Measurements from ENCODE around the gene DTNA.

The DTNA gene

DNA sequence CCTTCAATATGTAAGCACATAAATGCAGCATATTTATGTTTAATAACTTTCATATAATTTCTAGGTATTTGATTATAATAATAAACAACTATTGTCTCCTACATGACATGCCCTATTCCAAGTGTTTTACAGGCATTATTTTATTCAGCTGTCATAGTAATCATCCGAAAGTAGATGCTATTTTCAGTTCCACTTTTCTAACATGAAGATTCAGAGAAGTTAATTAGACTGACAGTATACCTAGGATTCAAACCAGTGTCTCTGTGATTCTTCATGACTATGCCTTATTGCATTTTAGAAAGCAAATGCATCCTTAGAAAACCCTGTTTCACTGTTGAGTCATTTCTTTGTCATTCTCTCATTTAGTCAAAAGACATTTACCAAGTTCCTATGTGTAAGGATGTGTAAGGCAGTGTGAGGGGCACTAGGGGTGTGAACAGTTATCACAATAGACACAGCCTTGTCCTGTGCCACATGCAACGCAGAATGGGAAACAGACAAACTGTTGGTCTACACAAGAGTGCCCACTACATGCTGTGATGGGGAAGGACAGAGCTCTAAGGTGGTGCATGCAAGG is 79.8 kb downstream of the DTNA start:
- Histone ChIP-seq H3K9me3 (ENCODE audit: severe bottlenecking) (no peaks in the 10 kb centered on the region), H3K27me3 (ENCODE audit: insufficient read depth, poor library complexity, severe bottlenecking) (peaks cover 7% of the 10 kb centered on the region), H3K27ac (ENCODE audit: poor library complexity, severe bottlenecking) (no peak overlapping the region), H3K4me3 (ENCODE audit: severe bottlenecking) (no peak overlapping the region), H3K36me3 (ENCODE audit: low read depth) (no peaks in the 10 kb centered on the region), H3K4me1 (ENCODE audit: insufficient read depth, poor library complexity, severe bottlenecking) (no peaks in the 10 kb centered on the region)
- TF ChIP-seq, protein P1, sequence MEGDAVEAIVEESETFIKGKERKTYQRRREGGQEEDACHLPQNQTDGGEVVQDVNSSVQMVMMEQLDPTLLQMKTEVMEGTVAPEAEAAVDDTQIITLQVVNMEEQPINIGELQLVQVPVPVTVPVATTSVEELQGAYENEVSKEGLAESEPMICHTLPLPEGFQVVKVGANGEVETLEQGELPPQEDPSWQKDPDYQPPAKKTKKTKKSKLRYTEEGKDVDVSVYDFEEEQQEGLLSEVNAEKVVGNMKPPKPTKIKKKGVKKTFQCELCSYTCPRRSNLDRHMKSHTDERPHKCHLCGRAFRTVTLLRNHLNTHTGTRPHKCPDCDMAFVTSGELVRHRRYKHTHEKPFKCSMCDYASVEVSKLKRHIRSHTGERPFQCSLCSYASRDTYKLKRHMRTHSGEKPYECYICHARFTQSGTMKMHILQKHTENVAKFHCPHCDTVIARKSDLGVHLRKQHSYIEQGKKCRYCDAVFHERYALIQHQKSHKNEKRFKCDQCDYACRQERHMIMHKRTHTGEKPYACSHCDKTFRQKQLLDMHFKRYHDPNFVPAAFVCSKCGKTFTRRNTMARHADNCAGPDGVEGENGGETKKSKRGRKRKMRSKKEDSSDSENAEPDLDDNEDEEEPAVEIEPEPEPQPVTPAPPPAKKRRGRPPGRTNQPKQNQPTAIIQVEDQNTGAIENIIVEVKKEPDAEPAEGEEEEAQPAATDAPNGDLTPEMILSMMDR (IDR thresholded peaks at IDR 0.05; ENCODE audit: poor library complexity, severe bottlenecking) = no peak
- no peak; the same call in 2 of the 3 replicates for ATAC-seq (ENCODE audit: low read depth)
- no peak for DNase-seq (ENCODE audit: low spot score)

- H3K27ac ChIP-seq (ENCODE audit: poor library complexity, severe bottlenecking) = no peak overlapping the region
- DNase-seq (ENCODE audit: low spot score) (no peak), ATAC-seq (ENCODE audit: low read depth) (no peak)
These were observed 84.2 kb downstream of the DTNA start for GRCh38 chr18:34794348-34794747.

GRCh38 chr18:34795070-34795732 is 85.1 kb downstream of the DTNA start:
- Histone ChIP-seq H3K4me1 (ENCODE audit: insufficient read depth, poor library complexity, severe bottlenecking) (no peaks in the 10 kb centered on the region), H3K36me3 (ENCODE audit: low read depth) (no peaks in the 10 kb centered on the region), H3K27me3 (ENCODE audit: insufficient read depth, poor library complexity, severe bottlenecking) (peaks cover 5% of the 10 kb centered on the region), H3K27ac (ENCODE audit: poor library complexity, severe bottlenecking) (no peak overlapping the region), H3K4me3 (ENCODE audit: severe bottlenecking) (no peak overlapping the region), H3K9me3 (ENCODE audit: severe bottlenecking) (no peaks in the 10 kb centered on the region)
- DNase-seq (ENCODE audit: low spot score) (no peak), ATAC-seq (ENCODE audit: low read depth) (no peak)
- TF ChIP-seq, protein P1 (IDR thresholded peaks at IDR 0.05; ENCODE audit: poor library complexity, severe bottlenecking) = no peak

More at GRCh38 chr18:34794348-34794747, 84.2 kb downstream of the DTNA start:
- Histone ChIP-seq H3K27me3 (ENCODE audit: insufficient read depth, poor library complexity, severe bottlenecking) (peaks cover 5% of the 10 kb centered on the region), H3K4me1 (ENCODE audit: insufficient read depth, poor library complexity, severe bottlenecking) (no peaks in the 10 kb centered on the region), H3K36me3 (ENCODE audit: low read depth) (no peaks in the 10 kb centered on the region), H3K4me3 (ENCODE audit: severe bottlenecking) (no peak overlapping the region), H3K9me3 (ENCODE audit: severe bottlenecking) (no peaks in the 10 kb centered on the region)
- TF ChIP-seq, protein P1 (IDR thresholded peaks at IDR 0.05; ENCODE audit: poor library complexity, severe bottlenecking) = no peak

DNA sequence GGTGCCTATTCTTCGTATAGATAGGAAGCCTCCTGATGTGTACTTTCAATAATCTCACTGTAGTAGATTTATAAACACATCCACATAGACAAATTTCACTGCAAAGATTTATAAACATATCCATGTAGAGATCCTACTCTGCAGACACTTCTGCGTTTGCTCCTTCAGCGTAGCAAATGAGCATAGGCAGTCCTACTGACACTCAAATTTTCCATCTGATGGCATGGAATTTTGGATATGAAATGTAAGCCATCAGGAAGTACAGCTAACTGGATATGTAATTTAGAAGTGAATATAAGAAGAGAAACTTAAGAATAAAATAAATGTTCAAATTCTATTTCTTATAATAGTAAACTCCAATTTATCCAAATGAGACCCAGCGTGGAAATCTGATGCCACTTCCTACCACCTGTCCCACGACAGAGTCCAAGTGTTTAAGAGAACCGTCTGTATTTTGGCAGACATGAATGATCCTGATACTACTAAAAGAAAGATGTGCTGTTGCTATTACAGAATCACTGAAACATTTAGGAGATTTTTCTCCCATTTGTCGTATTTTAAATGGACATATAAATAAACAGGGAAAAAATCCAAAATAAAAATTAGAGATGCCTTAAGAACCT is 86.0 kb downstream of the DTNA start:
- TF ChIP-seq, protein P1 (IDR thresholded peaks at IDR 0.05; ENCODE audit: poor library complexity, severe bottlenecking) = no peak
- Histone ChIP-seq H3K36me3 (ENCODE audit: low read depth) (no peaks in the 10 kb centered on the region), H3K9me3 (ENCODE audit: severe bottlenecking) (no peaks in the 10 kb centered on the region), H3K4me3 (ENCODE audit: severe bottlenecking) (no peak overlapping the region), H3K27ac (ENCODE audit: poor library complexity, severe bottlenecking) (no peak overlapping the region), H3K27me3 (ENCODE audit: insufficient read depth, poor library complexity, severe bottlenecking) (peaks cover 5% of the 10 kb centered on the region), H3K4me1 (ENCODE audit: insufficient read depth, poor library complexity, severe bottlenecking) (no peaks in the 10 kb centered on the region)
- ATAC-seq (ENCODE audit: low read depth) = no peak
- DNase-seq (ENCODE audit: low spot score) = no peak
